ENCODE data around the gene SLC37A2. TPM values are rescaled to one million over a fixed set of nuclear protein-coding genes. Genes with fewer than 3 reads are reported as not detected.

Gene SLC37A2
- 0.57 and 0.65 TPM in 2 replicates for total RNA-seq

GRCh38 chr11:125062931-125063428 is at the start of gene SLC37A2:
SLC37A2 (plus strand) TSS chr11:125063305; CDS start chr11:125063368, 63 bp downstream.

GRCh38 chr11:125111343-125112207 is 48.5 kb downstream of the SLC37A2 start, which contains the start of gene TMEM218:
TMEM218 (minus strand) TSS chr11:125111626; CDS start chr11:125102241, 9,385 bp downstream.

Other genes starting within 250 kb of the SLC37A2 start
- 3.7 and 9.2 TPM in 2 replicates for gene ROBO3, start 197.9 kb upstream of the SLC37A2 start, total RNA-seq
- 204 and 396 TPM in 2 replicates for gene ROBO4, start 165.4 kb upstream of the SLC37A2 start, total RNA-seq
- gene HEPN1, start 144.1 kb upstream of the SLC37A2 start, total RNA-seq, result 1.2 TPM in 1 of 2 replicates, not detected in the other
- gene HEPACAM, start 127.3 kb upstream of the SLC37A2 start, total RNA-seq, result under 0.01 TPM in 1 of 2 replicates, not detected in the other
- 1.3 and 3.8 TPM in 2 replicates for gene CCDC15, start 109.1 kb upstream of the SLC37A2 start, total RNA-seq
- gene TMEM218, start 48.3 kb downstream of the SLC37A2 start, total RNA-seq, result 12.8 and 17.4 TPM in 2 replicates
- gene PKNOX2, start 101.4 kb downstream of the SLC37A2 start, total RNA-seq, result not detected in 2 replicates